ENCODE results near the gene CALML5.

CALML5 gene

DNA sequence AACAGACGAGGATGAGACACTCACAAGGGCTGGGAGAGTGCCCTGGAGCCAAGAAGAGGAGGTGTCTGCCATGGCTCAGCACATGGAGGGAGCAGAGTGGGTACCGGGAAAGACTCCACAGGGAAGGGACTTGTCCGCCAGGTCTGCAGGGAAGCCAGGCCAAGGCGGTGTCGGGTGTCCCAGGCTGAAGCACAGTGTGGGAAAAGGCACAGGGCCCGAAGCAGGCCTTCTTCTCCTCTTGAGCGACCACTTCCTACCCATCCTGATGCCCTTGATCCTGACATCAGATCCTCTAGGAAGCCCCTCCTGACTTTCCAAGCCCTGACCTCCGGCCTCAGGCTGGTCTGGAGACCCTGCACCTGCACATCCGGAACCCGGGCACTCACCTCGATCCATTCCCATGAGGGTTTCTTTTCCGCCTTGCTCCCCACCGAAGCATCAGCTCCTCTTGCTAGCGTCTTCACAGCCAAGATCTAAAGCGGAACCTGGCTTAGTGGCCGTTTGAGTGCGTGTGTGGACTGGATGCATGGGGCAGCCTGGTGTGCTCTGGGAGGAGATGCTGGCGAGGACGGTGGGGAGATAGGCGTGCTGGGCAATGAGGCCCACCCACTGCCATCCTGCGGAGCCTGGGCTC lies 33.8 kb upstream of the CALML5 start:
- ATAC-seq (no peak), DNase-seq (no peak)

DNA sequence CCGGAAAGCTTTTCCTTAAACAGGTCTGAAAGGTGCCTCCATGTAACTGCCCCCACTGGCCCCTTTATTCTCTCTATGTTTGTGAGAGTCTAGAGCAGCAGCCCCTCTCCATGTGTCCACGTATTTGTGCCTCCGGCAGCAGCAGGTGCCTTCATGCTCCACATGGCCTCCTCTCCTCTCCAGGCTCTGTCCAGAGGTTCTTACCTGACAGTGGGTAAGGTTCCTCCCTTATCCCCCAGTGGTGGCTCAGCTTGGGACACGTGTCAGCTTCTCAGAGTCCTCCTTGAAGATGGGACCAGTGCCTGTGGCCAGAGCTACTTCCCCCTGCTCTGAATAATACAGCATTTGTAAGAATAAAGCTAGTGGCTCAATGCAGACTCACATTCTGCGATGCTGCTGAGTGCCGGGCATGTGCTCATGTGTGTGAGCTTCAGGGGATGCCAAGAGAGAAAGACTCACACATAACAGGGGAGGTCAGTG lies 33.3 kb upstream of the CALML5 start:
- no peak for ATAC-seq
- DNase-seq, result no peak

DNA sequence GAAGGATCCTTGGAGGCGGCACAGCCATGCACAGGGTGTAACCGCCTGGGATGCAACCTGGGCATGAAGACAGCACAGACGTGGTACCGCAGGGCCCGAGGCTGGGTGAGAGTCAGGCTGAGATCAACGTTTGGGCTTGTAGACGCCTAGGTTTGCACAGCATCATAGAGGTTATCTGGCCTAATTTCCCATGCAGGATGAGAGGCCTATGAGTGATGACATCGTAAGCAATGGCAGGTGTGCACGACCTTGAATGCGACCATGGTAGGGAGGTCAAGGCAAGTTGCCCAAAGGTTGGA lies 32.9 kb upstream of the CALML5 start:
- ATAC-seq (no peak), DNase-seq (no peak)

DNA sequence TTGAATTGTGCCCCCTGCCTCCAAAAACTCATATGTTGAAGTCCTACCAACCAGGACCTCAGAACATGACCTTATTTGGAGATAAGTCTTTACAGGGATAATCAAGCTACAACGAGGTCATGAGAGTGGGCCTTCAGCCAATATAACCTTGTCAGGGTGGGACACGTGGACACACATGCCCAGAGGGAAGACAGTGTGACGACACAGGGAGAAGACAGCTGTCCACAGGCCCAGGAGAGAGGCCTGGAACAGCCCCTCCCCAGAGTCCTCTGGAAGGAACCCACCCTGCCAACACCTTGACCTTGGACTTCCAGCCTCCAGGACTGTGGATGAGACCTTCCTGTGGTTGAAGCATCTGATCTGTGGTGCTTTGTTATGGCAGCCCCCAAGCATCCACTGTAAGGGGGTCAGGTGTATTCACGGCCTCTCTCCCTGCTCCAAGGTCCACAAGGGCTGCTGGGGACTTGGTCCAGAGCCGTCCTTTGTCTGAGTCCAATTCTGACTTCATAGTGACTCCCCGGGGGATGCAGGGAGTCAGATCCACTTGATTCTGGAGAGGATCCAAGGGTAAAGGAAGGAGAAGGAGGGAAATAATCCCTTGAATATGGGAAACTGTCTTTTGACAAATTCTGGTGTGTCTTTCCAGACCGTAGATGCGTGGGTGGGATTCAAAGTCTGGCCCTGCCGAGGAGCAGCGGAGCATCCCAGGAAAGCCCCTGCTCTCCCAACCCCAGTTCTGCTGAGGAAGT lies 32.4 kb upstream of the CALML5 start:
- ATAC-seq (no peak), DNase-seq (no peak)

DNA sequence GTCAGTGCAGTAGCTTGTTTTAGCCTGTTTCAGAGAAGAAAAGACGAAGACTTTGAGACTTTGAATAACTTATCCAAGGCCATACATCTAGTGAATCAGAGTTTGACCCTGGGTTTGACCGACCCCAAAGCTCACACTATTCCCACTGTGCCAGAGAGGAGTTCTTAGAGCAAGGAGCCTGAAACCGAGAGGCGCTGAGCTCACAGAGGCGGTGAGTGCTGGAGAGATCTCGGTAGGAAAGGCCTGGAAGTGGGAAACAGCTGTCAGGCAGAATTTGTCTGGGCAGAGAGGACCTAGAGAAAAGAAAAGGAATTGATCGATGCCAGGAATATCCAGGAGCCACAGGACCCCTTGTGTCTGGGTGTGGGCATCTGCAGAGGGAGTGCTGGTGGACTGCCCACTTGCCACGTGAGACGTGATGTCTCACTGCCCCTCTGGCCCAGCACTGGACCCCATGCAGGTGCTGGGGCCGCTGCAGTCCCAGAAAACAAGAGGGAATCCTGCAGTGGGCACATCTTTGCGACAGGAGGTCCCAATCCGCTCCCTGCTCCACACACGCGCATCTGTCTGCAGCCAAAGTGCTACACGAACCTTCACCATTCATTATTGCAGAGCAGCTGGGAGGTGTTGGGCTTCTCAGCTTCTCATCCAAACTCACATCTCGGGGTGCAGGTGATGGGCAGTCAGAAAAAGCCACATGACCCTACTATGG lies 31.6 kb upstream of the CALML5 start:
- DNase-seq (no peak), ATAC-seq (no peak)

DNA sequence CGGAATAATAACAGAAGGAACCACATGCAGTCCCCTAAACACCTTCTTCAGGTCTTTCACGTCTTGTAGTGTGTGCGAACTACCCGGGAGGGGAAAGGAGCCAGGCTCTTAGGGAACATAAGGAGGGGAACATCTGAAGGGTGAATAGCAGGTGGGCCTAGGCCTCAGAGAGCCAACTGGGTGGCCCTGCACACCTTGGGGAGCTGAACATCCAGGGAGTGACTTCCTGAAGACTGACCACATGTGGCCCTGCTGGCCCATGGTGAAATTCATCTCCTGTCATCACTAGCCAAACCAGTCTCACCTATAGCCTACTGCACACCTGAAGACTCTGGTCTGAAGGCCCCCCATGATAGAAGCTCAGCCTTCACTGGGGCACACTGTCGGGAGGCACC lies 31.0 kb upstream of the CALML5 start:
- ATAC-seq, result no peak
- DNase-seq, result no peak

DNA sequence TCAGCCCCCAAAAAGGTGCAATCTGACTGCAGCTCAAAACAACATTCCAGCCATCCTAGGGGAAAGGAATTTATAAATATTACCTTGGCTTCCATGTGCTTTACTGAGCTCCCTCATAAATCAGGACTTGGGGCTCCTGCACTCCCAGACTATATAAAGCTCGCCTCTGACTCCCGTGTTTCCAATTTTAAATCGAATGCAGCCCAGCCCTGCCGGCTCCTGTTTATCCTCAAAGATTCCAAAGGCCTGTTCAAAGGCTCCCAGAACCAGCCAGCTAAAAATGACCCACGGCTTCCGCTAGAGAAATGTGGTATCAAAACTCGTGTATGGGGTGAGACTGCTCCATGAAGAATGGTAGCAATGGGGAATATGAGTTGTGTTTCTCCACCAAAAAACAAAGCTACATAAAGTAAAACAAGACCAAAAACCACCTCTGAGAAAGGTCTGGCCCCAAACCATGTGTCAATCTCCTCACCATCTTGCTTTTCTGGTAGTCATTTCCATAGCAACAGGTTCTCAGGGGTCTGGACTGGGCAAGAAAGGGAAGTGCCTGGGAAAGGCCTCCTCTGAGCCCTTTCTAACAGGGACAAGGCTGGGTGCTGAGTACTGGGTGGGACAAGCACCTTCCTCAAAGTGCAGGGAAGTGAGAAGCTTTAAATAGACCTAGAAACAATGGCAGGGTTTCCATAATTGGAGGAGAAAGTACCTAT lies 30.5 kb upstream of the CALML5 start:
- DNase-seq (no peak), ATAC-seq (no peak)

DNA sequence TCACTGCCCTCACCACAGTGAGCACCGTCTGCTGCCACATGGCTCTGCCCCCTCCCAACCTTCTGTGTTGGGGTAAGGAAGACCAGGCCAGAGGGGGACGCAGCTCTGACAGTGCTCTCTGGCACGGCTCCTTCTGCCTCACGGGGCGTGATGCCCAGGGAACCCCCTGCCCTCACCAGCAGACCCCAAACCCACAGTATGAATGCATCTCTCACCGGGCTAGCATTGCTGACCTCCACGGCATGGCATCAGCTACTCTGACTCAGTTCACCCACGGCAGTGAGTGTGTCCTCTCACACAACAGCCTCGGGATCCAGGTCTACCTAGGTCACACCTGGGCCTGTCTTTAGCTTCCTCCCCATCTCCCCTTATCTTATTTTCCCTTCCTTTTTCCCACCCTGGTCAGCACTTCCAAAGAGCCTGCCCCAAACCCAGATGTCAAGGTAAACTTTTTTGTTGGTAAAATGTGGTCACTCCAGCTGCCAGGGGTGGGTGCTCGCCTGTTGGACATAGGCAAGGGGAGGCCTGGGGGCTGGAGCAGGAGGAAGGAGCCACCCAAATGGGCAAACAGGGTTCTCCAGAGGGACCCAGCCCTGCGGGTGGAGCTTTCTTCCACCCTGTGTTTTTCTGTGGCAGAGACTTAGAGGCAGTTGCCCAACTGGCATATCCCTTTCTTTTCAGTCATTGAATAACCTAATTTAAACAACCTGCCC lies 29.8 kb upstream of the CALML5 start:
- ATAC-seq, result no peak

DNA sequence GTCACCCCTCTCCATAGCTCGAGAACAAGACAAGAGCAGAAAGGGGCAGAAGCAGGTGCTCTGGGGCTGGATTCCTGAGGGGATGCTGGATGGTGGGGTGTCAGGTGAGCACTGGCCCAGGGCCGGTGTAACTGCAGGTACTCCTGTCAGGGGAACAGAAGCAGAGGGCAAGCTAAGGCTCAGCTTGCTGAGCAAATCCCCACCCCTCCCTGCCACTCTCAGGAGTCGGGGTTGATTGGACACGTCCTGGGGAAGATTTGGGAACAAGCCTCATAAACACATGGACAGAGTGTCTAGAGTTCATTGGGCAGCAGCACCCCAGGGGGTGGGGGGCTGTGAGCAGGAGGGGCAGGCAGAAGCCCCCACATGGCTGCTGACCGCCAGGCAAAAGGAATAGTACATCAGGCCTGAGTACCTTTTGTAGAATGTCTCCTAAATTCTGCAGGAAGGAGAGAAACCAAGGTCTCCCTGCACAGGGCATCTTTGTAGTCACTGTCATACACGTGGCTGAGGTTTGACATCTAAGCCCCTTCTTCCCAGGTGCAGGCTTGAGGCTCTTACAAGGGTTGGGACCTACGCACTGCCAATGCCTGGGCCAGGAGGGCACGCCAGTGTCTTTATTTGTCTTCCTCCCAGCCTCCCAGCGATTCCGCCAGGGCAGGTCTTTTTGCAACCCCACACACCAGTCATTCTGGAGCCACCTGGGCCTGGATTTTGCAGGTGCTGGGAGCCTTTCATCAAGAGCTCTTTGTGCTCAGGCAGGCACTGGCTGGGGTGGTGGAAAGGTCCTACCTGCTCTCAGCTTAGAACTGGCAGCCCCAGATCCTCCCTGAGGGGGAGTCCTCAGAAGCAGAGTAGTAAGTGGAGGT lies 28.2 kb upstream of the CALML5 start:
- DNase-seq (no peak), ATAC-seq (no peak)

More for the DNA sequence above, 29.8 kb upstream of the CALML5 start:
- no peak for DNase-seq

DNA sequence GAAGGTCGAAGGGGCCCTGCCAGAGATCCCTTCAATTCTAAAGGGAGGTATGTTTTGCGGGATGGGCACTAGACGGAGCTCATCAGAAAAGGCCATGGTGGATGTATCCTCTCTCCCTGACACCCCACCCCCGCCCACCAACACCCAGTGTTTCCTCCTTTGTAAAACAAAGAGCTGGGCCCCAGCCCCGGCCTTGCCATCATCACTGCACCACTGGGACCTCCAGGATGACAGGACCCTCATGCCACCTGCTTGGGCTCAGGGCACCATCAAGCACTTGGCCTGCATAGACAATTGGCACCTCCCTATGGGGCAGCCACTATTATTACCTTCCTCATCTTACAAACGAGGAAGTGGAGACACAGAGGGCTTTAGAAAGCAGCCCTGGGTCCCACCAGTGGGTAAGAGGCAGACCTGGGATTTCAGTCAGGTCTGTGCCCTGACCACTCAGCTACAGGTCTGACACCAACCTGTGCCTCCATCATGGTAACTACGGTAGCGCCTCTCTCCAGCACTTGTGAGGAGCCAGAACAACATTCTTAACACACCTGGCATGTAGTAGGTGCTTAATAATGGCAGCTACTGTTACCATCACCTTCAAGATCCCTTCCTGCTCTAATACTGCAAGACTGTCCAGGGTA lies 27.4 kb upstream of the CALML5 start:
- no peak for DNase-seq
- ATAC-seq, result no peak

DNA sequence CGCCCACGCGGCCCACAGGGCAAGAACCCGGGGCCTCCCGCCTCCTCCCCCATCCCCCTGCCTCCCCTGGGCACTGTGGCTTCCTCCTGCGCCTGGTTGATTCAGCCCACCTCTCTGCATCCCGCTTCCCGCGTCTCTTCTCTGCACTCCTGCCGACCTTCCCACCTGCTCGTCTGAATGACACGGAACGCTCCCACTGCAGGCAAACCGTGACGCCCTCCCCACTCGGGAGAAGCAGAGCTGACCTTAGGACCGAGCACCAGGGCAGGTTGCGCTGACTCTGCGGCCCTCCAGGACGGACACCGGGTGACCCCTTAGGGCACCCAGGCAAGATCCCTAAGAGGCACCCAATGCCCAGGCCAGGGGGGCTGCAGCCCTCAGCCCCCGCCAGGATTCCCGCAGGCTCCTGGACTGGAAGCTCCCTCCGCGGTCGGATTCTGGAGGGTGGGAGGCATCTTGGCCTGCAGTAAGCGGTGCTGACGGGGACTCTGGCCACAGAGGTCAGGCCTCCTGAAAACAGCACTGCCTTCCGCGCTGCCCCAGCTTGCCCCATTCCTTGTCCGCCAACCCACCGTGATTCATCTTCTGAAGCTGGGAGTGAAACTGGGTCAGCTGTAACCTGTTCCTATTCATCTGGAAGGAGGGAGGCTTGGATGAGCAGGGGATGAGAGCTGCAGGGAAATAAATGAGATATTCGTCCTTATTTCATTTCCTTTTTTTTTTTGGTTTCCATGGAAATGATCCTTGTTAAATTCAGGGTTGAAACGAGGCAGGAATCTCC lies 26.4 kb upstream of the CALML5 start:
- ATAC-seq, result no peak

DNA sequence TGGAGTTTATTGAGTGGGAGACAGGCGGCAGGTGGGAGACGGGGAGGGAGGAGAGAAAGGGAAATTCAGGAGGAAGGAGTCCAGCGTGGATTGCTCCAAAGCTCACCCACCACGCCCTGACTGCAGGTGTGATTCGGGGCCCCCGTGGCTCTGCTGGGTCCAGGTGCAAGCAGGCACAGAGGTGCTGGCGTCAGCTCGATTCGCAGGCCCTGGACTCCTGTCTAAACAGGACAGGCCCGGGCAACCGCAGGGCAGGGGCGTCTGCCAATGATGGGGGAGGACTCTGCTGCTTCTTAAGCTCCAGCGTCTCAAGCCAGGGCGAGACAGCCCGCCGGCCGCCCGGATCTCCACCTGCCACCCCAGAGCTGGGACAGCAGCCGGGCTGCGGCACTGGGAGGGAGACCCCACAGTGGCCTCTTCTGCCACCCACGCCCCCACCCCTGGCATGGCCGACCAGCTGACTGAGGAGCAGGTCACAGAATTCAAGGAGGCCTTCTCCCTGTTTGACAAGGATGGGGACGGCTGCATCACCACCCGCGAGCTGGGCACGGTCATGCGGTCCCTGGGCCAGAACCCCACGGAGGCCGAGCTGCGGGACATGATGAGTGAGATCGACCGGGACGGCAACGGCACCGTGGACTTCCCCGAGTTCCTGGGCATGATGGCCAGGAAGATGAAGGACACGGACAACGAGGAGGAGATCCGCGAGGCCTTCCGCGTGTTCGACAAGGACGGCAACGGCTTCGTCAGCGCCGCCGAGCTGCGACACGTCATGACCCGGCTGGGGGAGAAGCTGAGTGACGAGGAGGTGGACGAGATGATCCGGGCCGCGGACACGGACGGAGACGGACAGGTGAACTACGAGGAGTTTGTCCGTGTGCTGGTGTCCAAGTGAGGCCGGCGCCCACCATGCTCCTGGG lies 25.5 kb upstream of the CALML5 start, which contains the start of gene CALML3:
CALML3 (plus strand) TSS at position 321 of the 920 bp plus-strand sequence; CDS start at position 446, 125 bp downstream.
- DNase-seq (no peak), ATAC-seq (no peak)

More for the DNA sequence above, 26.4 kb upstream of the CALML5 start:
- no peak for DNase-seq

DNA sequence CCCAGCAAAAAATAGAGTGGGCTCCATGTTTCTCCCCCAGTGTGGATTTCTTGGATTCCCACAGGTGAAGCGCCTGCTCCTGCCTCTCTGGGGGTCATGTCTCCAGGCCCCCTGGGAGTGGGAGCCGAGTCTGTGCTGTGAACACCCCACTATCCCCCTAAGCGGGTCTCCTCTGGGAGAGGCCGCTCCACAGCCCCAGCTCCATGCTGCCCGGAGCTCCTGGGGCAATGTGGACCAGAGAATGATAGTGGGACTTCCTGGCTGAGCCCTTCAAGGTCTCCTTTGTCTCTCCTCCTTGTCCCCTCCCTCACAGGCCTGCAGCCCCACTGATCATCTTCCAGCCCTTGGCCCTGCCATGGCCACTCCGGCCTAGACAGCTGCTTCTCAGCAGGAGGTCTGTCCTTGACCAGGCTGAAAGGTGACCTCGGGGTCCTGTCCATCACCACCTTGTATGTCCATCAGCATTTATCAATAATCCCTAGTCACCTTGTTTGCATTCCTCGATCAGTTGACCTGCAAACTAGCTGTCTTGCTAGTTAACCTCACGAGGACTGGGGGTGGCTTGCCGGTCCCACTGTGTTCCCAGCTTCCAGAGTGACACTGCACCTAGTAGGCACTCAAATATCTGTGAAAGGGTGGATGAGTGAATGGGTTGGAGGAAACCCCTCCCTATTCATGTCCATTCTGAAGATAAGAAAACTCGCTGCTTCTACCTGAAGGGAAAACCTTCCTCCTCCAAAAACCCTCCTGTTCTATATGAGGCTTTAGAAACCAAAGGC lies 24.6 kb upstream of the CALML5 start:
- DNase-seq (no peak), ATAC-seq (no peak)

DNA sequence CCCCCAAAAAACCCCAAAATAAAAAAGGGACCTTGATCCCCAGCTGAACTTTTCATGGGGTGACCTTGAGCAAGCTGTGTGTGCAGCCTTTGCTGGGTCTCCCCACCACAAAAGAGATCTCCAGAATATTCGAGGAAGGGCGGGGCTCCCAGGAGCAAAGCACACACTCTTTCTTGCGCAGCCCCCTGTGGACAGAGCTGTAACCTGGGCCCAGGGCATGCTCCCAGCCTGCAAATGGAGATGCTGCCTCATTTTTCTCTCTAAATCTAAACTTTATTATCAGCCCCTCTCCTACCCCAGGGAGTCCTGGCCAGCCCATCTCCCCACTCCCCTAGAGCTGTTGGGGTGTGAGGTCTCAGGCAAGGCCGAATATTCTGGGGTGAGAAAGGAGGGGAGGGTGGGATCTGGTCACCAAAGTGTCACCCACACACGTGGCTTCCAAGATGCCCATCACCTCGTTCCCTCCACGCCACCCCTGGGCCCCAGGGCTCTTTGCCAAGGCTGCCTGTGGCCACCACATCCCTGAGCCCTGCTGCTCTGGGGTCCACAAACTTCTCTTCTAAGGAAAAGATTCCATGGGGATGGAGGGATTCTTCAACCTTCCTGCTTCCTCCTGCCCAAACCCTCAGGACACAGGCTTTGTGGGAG lies 23.7 kb upstream of the CALML5 start:
- no peak for DNase-seq

DNA sequence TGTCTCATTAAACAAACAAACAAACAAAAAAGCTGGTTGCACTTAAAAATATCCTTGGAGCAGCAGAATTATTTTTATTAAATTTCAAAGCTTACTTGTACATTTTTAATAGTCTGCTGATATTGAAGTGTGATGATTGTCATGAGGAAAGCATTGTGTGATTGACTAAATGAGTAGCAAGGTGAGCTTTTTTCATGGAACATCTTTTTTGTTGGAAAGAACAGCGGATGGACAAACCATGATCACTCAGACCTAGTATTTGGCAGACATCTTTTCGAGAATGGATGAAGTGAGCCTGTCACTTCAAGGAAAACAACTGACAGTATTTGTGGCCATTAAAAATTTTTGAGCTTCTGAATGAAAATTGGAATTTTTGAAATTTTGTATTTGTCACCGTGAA lies 19.7 kb upstream of the CALML5 start:
- DNase-seq (no peak), ATAC-seq (no peak)

More for the DNA sequence above, 23.7 kb upstream of the CALML5 start:
- no peak for ATAC-seq

DNA sequence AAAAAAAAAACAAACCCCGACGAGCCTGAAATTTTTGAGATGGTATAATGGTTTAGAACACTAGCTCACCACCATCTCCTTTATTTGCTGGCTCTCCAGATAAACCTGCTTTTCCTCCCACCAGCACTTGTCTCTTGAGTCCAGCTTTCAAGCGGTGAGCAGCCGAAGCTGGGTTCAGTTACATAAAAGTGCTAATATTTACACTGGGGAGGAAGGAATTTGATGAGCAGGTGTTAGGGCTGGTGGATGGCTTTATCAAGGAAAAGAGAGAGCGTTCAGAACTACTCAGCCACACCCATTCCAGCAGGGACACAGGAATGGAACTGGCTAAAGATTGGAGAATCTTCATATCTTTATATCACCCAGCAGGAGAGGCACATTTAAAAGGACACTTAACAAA lies 18.8 kb upstream of the CALML5 start:
- no peak for DNase-seq
- ATAC-seq, result no peak

DNA sequence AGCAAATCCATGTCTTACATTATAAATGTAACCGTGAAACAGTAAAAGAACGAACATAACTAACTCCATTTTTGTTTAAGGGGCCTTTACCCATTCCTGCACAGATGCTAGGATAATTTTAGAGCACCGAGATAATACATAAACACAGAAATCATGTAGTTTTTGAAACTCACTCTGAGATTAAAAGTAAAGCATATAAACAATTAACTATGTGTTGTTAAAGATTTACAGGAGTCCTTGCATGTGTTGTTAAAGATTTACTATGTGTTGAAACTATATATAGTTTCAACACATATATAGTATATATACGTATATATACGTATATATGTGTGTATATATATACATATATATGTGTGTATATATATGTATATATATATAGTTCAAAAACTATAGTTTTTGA lies 18.2 kb upstream of the CALML5 start:
- DNase-seq, result no peak
- no peak for ATAC-seq

All from stimulated activated naive CD8-positive, alpha-beta T cell treated with anti-CD3 and anti-CD28 coated beads, Interleukin-15, Interleukin-2, amounts not matched to agents 100 U/mL and 50 U/mL, for 24 hours (primary cell).